GM18517 (cell line): Measurements from ENCODE around the gene ACIN1.
A peak's percentile ranks its signal among the peaks of the same experiment; 100 is the strongest.

ENCODE experiments used
- ATAC-seq: cut with Tn5 transposase; IDR thresholded peaks from one replicate; pipeline ENCODE4 v1.9.1; 2021; ENCODE audit warnings: mild to moderate bottlenecking, moderate library complexity; ENCODE audit not compliant: unreplicated experiment

ACIN1 gene

DNA sequence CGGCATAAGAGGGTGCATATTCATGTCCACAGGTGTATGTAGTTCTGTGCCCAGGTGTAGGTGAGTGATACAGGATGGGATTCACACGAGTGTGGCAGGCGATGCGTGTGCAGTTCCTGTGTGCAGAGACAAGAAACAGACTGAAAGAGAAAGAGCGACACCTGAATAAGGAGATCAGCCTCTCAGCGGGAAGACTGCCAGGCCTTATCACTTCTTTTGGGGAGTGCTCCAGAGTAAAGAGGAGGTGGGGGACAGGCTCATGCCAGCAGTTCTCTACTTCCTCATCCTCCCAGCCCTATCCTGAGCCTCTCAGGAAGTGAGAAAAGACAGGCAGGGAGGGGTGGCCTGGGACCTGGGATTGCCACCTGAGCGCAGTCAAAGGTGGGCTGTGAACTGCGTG, 50.1 kb downstream of the ACIN1 start:
- no peak for ATAC-seq

DNA sequence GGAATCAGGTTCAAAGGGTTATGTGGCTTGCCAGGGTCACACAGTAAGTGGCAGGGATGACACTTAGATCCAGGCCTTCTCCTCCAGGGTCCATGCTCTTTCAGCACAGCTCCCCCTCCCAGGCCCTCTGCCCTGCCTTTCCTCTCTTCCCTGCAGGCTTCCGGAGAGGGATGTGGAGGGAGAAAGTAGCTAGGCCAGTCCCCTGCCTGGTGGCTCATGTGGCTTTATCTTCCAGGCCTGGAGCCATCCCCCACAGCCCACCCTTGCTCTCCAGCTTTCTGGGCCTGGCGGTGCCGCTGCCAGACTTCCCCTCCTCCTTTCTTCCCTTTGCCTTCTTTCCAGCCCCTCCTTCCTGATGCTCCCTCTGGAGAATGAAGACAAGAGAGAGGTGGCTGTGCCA, 51.2 kb downstream of the ACIN1 start:
- ATAC-seq, result no peak

DNA sequence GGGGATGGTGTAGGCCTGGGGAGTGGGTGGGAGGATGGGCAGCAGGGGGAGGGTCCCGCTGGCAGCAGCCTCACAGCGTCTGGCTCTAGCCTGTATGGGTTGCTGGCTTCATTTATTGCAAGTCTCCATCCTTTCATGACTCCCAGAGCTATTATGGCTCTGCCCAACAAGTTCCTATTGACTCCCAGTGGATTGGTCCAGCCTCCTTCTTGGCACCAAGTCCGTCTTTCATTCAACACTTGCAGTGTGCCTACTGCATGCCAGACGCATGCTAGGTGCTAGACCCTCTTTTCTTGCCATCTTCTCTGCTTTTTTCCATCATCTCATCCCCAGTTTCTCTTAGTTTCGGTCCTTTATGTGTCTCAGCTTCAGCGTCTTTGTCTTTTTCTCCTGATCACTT, 51.8 kb downstream of the ACIN1 start:
- no peak for ATAC-seq

DNA sequence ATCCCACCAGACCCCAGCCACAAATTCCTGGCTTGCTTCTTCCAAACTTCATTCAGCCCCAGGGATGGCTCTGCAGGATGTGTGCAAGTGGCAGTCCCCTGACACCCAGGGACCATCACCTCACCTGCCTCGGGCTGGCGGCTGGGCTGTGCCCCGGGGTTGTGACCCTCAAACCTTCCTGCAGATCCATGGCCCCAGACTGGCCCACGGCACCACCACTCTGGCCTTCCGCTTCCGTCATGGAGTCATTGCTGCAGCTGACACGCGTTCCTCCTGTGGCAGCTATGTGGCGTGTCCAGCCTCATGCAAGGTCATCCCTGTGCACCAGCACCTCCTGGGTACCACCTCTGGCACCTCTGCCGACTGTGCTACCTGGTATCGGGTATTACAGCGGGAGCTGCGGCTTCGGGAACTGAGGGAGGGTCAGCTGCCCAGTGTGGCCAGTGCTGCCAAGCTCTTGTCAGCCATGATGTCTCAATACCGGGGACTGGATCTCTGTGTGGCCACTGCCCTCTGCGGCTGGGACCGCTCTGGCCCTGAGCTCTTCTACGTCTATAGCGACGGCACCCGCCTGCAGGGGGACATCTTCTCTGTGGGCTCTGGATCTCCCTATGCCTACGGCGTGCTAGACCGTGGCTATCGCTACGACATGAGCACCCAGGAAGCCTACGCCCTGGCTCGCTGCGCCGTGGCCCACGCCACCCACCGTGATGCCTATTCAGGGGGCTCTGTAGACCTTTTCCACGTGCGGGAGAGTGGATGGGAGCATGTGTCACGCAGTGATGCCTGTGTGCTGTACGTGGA, 52.6 kb downstream of the ACIN1 start, which contains the start of gene PSMB11:
Gene PSMB11 (plus strand): TSS at position 51 of the 804 bp plus-strand sequence. CDS start 14 bp downstream, at position 65.
- no peak for ATAC-seq

DNA sequence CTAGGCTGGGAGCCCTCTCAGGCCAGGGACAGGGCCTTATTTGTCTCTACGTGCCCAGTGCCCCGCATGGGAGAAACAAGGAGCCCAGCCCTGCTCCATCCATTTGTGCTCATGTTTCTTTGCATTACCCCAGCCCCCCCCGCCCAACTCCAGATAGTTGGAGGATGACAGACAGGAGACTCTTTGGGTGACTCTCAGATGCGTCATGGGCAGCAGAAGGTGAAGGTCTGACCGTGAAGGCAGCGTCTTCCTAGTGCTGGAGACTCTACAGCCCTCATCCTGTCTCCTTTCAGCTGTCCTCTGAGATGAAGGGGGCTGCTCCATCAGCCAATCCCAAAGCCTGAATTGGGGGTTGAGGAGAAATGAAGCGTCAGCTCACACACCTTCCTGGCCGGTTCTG, 53.2 kb downstream of the ACIN1 start:
- no peak for ATAC-seq

DNA sequence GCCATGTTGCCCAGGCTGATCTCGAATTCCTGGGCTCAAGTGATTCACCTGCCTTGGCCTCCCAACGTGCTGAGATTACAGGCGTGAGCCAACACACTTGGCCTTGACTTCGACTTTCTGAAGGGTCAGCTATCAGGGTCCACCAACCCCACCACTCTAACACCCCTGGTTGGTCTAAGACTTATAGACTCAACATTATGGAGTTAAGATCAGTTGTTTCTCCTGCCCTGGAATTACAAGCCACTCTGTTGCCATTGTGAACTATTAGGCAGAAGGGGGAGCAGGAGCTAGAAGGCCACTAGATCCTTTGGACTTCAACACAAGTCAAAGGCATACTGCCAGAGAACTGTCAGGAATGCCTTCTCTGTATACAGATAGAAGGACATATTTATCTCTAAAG, 54.8 kb downstream of the ACIN1 start:
- no peak for ATAC-seq

DNA sequence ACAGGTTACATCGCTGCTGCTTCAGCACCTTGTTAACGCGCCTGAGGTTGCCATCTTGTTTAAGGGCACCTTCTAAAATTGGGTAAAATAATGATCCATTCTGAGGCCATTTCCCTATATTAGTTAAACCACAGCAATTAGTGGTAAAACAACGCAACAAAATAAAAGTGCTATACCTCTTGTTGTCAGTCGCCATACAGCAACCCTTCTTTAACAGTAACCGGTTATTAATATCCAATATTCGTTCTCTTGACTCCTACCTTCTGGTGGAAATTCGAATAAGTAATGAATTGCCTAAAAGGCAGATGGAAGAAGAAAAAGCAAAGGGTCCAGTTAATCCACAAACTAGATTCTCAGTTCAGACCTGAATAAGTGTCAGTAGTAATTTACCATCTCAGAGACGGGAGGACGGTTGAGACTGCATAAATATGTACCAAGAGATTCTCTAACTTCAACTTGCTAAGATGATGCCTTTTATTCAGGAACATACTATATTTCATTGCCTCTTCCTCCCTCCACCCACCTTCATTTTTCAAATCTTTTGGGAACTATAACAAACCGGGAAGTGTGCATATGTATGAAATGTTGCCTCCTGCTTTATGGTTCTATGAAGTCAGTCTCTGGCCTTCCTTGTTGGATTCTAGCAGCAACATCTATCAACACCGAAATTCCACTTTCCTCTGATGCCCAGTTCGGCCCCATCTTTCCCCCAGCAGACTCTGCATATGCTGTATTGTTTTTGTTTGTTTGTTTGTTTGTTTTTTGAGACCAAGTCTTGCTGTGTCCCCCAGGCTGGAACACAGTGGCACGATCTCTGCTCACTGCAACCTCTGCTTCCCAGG, 59.4 kb downstream of the ACIN1 start:
- ATAC-seq, result no peak

DNA sequence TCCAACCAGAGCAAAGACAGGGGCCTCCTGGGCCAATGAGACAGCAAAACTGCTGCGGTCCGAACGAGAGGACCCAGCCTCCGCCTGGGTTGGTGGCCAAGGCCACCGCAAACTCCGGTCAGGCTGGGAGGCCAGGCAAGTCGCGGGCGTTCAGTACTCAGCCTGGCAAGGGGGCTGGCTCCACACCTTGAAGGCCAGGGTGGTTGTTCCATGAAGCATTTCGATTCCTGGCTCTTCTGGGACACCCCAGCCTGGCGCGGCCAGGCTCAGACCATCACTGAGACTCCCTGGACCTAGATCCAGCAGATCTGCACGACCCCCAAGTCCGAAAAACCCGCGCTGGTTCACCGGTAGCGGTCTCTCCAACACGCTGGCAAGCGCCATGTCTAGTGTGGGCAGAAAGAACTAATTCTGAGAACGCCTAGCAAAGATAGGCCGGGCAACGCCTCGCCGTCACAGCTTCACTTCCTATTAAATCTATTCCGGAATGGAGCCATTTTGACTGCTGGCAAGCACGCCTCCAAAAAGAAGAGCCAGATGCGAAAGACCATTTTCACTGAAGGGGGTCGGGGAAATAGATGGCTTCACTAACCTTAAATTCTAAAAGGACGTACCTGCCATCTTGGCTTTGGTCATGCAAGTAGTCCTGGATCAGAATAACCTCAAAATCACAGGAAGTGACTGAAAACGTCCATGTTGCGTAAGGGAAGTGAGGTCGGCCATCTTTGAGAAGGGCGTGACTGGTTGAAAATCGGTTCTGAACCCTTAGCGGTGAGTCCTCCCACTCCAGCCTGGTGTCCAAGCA, 60.2 kb downstream of the ACIN1 start, which contains the start of gene PSMB5:
Gene PSMB5 (minus strand): TSS at position 403 of the 805 bp plus-strand sequence. CDS start 19 bp downstream, at position 384.
- peak; percentile 93 for ATAC-seq

DNA sequence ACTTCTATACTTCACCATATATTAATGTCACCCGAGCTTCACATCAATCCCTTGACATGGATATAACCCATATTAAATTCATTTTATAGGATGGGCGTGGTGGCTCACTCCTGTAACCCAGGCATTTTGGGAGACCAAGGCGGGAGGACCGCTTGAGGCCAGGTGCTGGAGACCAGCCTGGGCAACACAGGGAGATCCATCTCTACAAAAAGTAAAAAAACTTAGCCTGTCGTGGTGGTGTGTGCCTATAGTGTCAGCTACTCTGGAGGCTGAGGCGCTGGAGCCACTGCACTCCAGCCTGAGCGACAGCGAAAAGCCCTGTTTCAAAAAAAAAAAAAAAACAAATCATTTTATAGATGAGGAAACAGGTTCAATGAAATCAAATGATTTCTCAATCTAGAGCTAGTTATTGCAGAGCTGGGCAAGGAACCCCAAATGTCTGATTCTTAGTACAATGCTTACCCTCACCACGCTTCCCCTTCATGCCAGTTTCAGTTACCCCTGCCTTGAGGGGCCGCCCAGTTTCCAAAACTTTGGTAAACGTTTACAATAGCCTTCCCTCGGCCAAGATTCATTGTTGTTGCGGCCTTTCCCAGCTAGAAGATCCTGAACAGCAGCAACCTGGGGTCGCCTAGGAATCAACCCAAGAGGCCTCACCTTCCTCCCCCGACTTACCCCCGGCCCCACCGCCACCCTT, 61.0 kb downstream of the ACIN1 start:
- ATAC-seq, result no peak

DNA sequence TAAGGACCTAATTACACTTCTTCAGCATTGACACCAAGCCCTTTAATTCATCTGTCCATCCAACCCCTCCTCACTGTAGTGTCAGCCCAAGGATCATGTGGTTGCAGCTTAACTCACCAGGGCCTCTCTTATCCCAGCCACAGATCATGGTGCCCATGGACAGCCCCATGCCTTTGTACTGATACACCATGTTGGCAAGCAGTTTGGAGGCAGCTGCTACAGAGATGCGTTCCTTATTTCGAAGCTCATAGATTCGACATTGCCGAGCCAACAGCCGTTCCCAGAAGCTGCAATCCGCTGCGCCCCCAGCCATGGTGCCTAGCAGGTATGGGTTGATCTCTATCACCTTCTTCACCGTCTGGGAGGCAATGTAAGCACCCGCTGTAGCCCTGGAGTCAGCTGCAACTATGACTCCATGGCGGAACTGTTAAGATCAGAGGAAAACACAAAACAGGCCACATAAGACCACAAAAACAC, 61.6 kb downstream of the ACIN1 start:
- ATAC-seq, result no peak

DNA sequence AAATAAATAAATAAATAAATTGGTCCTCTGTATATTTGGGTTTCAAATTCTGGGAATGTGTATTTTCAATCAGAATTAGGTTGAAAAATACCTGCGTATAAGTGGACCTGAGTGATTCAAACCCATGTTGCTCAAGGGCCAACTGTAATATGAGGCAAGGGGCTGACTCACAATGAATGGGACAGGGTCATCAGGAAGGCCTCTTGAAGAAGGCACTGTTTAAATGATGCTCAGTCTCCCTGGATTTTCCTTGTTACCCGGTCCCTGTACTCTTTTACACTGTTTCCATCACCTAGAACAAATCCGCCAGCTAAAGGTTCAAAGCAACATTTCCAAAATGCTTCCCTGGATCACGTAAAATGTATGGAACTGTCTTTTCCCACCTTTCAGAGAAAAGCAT, 64.0 kb downstream of the ACIN1 start:
- ATAC-seq, result no peak

DNA sequence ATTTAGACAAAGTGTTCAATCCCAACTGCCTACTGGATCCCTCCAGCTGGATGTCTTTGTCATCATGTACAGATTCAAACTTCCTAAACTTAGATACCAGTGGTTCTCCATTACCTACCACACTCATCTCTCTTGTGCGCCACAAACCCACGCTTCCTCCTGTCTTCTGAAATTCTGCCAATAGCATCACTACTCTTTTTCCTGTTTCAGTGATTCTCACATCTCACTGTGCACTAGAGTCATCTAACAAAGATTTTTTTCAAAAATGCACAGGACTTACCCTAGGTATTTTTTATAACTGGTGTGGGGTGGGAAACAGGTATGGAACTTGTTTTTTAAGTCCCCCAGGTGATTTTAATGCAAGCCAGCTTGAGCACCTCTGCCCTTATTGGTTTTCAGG, 66.1 kb downstream of the ACIN1 start:
- ATAC-seq, result no peak

DNA sequence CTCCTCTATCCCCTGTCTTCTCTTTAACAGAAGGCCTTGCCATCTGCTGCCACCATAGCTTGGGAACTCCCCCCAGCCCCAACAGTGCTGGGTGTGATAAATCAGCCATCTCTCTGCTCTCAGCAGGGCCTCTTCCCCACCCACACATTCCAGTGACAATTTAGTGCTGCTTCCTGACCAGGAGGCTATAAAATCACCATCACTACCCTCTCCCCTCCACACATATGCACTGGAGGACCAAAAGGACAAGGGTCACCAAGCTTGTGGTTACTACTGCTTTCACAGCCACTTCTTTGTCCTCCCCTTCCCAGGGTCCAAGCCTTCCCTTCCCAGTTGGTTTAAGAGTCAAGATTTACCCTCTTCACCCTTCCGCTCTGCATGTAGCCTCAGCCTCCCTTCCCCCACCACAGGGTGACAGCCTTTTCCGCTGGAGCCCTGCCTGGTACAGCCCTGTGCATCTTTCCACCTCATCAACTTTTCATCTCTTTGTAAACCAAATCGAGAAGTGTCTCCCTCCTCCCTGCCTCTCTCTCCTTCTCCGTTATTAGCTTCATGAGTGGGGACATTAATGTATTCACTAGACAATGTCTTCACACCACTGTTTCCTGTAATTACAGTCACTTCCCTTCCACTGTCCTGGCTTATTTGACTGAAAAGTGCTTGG, 69.7 kb downstream of the ACIN1 start:
- no peak for ATAC-seq

DNA sequence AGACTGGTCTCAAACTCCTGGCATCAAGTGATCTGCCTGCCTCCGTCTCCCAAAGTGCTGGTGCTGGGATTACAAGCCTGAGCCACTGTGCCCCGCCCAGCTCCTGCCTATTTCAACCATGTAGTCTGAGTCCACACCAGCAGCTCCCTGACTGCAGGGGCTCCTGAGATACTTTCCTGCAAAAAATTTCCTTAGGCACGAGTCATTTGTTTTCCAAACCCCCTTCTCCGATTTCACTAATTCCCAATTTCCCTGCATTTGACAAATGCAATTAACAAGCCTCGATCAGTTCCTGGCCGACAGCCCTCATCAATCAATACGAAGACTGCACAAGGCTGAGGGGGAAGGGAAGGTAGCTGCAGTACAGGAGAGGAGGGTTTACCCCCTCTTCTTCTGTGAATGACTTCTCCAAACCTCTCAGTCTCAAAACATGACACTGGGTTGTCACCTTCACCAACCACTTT, 70.3 kb downstream of the ACIN1 start:
- no peak for ATAC-seq

DNA sequence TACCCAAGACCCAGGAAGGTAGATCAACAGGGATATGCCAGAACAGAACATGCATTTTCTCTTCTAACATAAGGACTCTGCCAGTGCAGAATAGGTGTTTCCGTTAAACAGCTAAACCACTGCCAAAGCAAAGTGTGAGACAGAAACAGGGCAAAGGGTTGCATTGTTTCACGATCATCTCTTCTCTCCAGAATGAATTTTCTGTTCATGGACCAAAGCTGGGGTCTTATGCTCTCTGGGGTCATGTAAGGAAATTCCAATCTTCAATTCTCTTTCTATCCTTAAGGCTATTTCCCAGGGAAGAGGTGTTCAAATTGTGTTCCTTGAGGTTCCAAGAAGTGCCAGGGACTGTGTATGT, 71.2 kb downstream of the ACIN1 start:
- no peak for ATAC-seq

DNA sequence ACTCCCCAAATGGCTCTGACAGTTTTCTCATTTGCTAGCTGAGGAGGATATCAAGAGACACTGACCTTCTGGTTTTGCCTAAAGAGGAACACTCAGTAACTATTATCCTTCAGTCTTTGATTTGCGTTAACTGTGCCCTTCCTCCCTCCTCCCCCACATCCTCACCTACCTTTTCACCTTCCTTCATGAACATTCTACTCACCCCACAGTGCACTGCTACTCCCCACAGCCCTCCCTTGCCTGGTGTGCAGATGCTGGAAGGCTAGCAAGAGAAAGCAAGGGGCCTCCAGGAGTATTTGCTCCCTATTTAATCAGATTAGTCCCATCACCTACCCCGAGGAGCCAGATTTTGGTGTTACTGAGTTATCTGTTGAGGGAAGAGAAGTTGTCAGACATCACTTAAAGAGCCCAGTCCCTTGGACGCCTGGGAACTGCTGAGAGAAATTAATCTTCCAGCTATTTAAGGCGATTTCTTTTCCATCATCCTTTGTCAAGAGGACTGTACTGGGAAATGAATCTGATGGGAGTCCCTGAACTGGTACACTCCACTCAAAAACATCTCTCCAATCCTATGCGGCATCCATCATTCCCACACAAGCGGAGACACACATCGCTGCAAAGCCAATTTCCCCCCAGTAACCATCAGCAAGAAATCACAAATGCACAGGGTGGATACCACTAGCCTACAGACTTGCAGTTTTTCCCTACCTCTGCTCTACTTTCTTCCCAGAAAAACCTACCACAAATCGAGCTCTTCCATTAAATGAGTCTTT, 71.7 kb downstream of the ACIN1 start:
- no peak for ATAC-seq

DNA sequence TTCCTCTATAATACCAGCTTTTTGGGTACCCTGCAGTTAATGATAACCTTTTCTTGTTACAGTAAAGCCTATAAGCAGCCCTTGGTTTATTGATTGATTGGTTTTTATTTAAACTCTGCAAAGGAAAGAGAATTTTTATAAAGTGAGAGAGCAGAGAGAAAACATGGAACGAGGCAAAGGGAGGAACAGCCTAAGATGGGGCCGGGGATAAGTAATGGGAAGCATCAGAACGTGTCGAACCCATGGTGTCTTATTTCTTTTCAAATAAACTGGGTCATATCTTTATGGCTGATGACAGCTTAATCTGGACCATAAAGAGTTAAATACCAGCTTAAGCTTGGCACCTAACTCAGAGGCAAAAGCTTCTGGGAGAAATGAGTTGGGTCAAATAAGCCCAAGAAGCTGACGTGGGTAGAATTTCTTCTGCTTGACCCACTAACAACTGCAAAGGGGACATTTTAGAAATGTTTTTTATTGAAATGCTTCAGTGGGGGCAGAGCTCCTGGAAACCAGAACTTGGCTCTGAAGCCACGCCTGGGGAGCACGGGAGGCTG, 73.0 kb downstream of the ACIN1 start:
- ATAC-seq, result no peak

DNA sequence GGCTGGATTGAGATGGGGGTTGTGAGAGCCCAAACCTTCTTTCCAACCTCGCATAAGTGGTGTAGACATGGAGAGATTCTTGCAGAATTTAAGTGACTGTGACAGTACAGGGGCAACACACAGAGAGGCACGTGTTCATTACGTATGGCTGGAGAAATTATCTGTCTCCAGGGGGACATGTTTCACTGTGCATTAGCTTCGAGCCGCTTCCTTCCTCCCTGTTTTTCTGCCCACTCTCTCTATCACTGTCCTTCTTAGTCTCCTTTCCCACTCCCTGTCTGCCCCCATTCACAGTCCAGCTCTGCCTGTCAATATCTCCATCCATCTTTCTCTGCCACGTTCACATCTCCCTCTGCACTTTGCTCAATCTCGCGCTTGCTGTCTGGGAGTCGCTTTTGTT, 73.5 kb downstream of the ACIN1 start:
- ATAC-seq, result no peak
